ENCODE results near the gene ATP8B1. TPM values are rescaled to one million over a fixed set of nuclear protein-coding genes. Genes with fewer than 3 reads are reported as not detected.

Gene ATP8B1
- total and polyA plus RNA-seq, 9 of the 15 experiments (the other 6 are each of a cell fraction or from before 2014, with no cell fraction given) = 0.01 to 0.22 (median 0.03) TPM; not detected in 3

DNA sequence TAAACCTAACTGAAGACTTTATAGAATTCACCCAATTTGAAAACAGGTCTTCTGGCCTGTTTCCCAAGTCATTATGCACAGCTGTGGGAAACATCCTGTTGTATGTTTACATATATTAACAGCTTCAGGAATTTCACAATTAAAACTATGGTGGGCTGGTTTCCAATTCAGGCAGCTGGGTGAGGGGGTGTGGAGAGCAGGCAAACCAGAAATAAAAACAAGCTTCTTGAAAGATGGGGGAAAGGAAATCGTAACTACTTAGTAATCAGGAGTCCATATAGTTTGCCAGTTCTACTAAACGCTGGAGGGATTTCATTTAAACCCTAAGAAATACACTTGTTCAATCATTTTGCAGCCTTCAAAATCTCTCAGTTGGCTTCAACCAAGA is 22.8 kb downstream of the ATP8B1 start (continued):
- TF ChIP-seq NR2C2 (CRISPR knock-in tag; IDR thresholded peaks at IDR 0.05) = no peak
- no peak for TF ChIP-seq NR2C2 (tag; IDR thresholded peaks at IDR 0.05)
- TF ChIP-seq, protein P1, sequence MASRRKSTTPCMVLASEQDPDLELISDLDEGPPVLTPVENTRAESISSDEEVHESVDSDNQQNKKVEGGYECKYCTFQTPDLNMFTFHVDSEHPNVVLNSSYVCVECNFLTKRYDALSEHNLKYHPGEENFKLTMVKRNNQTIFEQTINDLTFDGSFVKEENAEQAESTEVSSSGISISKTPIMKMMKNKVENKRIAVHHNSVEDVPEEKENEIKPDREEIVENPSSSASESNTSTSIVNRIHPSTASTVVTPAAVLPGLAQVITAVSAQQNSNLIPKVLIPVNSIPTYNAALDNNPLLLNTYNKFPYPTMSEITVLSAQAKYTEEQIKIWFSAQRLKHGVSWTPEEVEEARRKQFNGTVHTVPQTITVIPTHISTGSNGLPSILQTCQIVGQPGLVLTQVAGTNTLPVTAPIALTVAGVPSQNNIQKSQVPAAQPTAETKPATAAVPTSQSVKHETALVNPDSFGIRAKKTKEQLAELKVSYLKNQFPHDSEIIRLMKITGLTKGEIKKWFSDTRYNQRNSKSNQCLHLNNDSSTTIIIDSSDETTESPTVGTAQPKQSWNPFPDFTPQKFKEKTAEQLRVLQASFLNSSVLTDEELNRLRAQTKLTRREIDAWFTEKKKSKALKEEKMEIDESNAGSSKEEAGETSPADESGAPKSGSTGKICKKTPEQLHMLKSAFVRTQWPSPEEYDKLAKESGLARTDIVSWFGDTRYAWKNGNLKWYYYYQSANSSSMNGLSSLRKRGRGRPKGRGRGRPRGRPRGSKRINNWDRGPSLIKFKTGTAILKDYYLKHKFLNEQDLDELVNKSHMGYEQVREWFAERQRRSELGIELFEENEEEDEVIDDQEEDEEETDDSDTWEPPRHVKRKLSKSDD (conservative IDR thresholded peaks at IDR 0.05; ENCODE audit: low read length) = no peak

DNA sequence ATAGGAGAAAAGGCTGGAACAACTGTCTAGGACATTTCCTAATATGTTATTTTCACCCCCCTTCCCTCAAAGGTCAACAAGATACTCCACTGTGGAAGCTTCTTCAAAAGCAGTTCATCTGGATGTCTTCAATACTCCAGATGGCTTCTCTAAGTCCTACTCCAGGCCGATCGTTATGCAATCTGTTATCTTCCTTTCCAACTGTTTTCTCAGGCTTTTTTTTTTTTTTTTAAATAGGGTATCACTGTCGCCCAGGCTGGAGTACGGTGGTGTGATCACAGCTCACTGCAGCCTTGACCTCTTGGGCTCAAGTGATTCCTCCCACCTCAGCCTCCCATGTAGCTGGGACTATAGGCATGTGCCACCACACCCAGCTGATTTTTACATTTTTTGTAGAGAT is 26.3 kb downstream of the ATP8B1 start:
- Histone ChIP-seq H3K4me3 (no peak overlapping the region), H3K27me3 (ENCODE audit: control insufficient read depth in 2 of 2, insufficient read depth in 2 of 2, low read length in 2 of 2) (no peaks in the 10 kb centered on the region), H2AFZ (ENCODE audit: low read depth, low read length) (peak overlapping the region; percentile 78; the same call in 1 of the 2 replicates), H3K4me2 (ENCODE audit: insufficient read depth, low read length) (no peak overlapping the region), H3K36me3 (ENCODE audit: control insufficient read depth, insufficient read depth, low read length) (no peaks in the 10 kb centered on the region), H3K4me1 (replicated peaks in 1 of 2; ENCODE audit: control insufficient read depth in 2 of 2, insufficient read depth in 2 of 2, low read length in 2 of 2) (peaks cover 0 to 16% of the 10 kb centered on the region in 2 experiments; a peak in 4 of 5 replicates), H3K9me3 (replicated peaks; ENCODE audit: control insufficient read depth, insufficient read depth, low read depth, low read length) (no peaks in the 10 kb centered on the region), H4K20me1 (replicated peaks; ENCODE audit: control insufficient read depth, insufficient read depth, low read length) (no peaks in the 10 kb centered on the region), H3K79me2 (ENCODE audit: control insufficient read depth, insufficient read depth, low read length) (no peaks in the 10 kb centered on the region), H3K9me1 (ENCODE audit: control insufficient read depth, insufficient read depth, low read length) (peaks cover 3% of the 10 kb centered on the region), H3K9ac (ENCODE audit: insufficient read depth in 1 of 2, low read depth in 2 of 2, low read length in 2 of 2) (no peak overlapping the region), H3K27ac (ENCODE audit: extremely low read depth, low read depth, low read length) (peak overlapping the region; percentile 67)
- ChIA-PET POLR2A (interaction anchor here (0.6 to 0.9 kb wide), 4 partner anchors 10 to 191 kb away, joined by 3 to 7 read pairs (median 4); partner anchors contain the start of gene FECH), CTCF (ENCODE audit: low intra/inter-chr PET ratio) (no interaction called here)
- BruUV-seq (replicated peaks) = no TSS peak
- in situ Hi-C loops (cut with MboI) (no loop called here), intact Hi-C loops (cut with micrococcal nuclease) (loop anchor here (5.0 to 10.0 kb wide), 2 partner anchors 78 to 109 kb away; no protein-coding TSS in a partner anchor)
- peak; percentile 85 for ATAC-seq
- peak; percentile 95 for FAIRE-seq
- peak; percentile 60 to 82 (median 65) for DNase-seq (ENCODE audit: extremely low read depth in 1 of 4, low spot score in 3 of 4)
- WGBS (ENCODE audit: insufficient coverage, low coverage, missing lambda C conversion rate) = 5% methylated on average over 4 of the region's 4 CpGs
- TF ChIP-seq JUND (IDR thresholded peaks at IDR 0.05; ENCODE audit: borderline replicate concordance, low read depth, low read length) (peak; percentile 42; the same call in 1 of the 2 replicates), JUND (tag; IDR thresholded peaks at IDR 0.05; ENCODE audit: borderline replicate concordance, low read depth, low read length) (no peak; the same call in 2 of the 3 replicates), RCOR1 (IDR thresholded peaks at IDR 0.05; ENCODE audit: borderline replicate concordance in 1 of 2, low read depth in 2 of 2, low read length in 2 of 2) (peak; percentile 47 to 83; a peak in 3 of 4 replicates), TEAD2 (tag; IDR thresholded peaks at IDR 0.05) (no peak; the same call in 1 of the 2 replicates), EHMT2 (IDR thresholded peaks at IDR 0.05) (0 out of 2 replicates have a peak, but pooled peaks have one; percentile 41)
- TF ChIP-seq, protein P2, sequence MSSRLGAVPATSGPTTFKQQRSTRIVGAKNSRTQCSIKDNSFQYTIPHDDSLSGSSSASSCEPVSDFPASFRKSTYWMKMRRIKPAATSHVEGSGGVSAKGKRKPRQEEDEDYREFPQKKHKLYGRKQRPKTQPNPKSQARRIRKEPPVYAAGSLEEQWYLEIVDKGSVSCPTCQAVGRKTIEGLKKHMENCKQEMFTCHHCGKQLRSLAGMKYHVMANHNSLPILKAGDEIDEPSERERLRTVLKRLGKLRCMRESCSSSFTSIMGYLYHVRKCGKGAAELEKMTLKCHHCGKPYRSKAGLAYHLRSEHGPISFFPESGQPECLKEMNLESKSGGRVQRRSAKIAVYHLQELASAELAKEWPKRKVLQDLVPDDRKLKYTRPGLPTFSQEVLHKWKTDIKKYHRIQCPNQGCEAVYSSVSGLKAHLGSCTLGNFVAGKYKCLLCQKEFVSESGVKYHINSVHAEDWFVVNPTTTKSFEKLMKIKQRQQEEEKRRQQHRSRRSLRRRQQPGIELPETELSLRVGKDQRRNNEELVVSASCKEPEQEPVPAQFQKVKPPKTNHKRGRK (tag; IDR thresholded peaks at IDR 0.05) = no peak
- TF ChIP-seq, protein P3, sequence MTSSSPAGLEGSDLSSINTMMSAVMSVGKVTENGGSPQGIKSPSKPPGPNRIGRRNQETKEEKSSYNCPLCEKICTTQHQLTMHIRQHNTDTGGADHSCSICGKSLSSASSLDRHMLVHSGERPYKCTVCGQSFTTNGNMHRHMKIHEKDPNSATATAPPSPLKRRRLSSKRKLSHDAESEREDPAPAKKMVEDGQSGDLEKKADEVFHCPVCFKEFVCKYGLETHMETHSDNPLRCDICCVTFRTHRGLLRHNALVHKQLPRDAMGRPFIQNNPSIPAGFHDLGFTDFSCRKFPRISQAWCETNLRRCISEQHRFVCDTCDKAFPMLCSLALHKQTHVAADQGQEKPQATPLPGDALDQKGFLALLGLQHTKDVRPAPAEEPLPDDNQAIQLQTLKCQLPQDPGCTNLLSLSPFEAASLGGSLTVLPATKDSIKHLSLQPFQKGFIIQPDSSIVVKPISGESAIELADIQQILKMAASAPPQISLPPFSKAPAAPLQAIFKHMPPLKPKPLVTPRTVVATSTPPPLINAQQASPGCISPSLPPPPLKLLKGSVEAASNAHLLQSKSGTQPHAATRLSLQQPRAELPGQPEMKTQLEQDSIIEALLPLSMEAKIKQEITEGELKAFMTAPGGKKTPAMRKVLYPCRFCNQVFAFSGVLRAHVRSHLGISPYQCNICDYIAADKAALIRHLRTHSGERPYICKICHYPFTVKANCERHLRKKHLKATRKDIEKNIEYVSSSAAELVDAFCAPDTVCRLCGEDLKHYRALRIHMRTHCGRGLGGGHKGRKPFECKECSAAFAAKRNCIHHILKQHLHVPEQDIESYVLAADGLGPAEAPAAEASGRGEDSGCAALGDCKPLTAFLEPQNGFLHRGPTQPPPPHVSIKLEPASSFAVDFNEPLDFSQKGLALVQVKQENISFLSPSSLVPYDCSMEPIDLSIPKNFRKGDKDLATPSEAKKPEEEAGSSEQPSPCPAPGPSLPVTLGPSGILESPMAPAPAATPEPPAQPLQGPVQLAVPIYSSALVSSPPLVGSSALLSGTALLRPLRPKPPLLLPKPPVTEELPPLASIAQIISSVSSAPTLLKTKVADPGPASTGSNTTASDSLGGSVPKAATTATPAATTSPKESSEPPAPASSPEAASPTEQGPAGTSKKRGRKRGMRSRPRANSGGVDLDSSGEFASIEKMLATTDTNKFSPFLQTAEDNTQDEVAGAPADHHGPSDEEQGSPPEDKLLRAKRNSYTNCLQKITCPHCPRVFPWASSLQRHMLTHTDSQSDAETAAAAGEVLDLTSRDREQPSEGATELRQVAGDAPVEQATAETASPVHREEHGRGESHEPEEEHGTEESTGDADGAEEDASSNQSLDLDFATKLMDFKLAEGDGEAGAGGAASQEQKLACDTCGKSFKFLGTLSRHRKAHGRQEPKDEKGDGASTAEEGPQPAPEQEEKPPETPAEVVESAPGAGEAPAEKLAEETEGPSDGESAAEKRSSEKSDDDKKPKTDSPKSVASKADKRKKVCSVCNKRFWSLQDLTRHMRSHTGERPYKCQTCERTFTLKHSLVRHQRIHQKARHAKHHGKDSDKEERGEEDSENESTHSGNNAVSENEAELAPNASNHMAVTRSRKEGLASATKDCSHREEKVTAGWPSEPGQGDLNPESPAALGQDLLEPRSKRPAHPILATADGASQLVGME (CRISPR knock-in tag; IDR thresholded peaks at IDR 0.05) = no peak
